ENCODE measurements around the gene CEP85L.
"Not testable (repeated sequence)": the region's sequence is repeated elsewhere in the genome, so short reads cannot be mapped to it uniquely, and the experiment has no call there.

The CEP85L gene

GRCh38 chr6:118489990-118490389 lies 161.4 kb downstream of the CEP85L start:
- DNase-seq: no peak

DNA sequence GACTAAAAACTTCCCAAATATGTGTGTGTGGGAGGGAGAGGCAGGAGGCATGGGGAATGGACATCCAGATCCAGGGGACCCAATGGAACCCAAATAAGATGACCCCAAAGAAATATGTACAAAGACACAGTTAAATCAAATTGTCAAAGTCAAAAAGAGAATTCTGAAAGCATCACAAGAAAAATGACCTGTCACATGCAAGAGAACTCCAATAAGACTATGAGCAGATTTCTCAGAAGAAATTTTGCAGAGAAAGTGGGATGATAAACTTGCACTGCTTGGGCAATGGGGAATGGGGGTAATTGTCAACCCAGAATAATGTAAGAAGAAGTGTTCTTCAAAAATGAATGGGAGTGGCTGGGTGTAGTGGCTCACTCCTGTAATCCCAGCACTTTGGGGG lies 162.8 kb downstream of the CEP85L start:
- DNase-seq: no peak

DNA sequence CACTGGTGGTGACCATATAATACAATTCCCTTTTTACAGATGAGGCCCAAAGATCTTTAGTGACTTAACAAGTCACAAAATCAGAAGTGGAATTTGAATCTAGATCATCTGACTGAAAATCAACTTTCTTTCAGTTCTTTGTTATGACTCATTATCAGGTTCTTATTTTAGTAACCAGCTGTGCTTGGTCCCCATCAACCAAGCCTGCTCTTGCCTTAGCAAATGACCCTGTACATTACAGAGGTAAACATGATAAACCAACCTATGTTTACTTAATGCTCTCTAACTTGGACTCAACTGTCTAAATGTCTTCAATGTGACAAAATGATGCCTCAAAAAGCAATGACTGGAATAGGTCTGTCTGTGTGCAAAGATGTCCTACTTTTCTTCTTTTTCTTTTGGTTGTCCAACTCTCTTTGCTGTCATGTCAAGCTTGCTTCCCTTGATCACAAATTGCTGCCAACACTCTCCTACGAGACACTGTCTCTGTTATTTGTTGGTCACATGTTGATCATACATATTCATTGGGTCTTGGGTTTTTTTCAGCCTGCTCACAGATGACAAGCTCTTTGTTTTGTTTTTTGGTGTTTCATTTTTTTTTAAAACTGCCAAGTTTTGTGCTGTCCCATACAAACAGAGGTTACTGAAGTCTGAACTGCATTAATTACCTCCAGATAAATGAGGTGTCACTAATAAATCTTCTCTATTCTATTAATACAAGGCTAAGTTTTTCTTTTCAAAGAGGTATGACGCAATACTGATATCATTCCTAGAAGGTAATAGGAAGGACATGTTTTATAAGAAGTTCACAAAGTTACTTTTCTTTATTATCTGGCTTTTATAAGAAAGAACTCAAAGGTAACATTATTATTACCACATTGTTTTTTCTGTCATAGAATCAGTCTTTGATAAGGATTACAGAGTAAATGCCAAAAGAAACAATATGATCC lies 165.5 kb downstream of the CEP85L start:
- DNase-seq: no peak

GRCh38 chr6:118476551-118476950 lies 174.8 kb downstream of the CEP85L start:
- DNase-seq: no peak

DNA sequence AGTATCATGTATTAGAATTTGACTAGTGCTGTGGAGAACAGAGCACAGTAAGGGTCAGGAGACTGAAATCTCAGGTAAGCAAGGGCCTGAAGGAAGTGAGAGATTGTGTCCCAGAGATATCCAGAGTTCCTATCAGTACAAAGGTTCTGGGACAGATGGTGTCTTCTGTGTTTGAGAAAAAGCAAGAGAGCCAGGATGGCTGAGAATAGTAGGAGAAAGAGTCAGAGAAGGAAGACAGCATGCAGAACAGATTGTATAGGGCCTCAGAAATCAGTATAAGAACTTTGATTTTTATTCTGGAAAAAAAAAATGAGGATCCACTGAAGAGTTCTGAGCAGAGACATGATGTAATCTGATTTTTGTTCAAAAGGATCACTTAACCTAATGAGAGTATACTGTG lies 178.1 kb downstream of the CEP85L start:
- no peak for DNase-seq

DNA sequence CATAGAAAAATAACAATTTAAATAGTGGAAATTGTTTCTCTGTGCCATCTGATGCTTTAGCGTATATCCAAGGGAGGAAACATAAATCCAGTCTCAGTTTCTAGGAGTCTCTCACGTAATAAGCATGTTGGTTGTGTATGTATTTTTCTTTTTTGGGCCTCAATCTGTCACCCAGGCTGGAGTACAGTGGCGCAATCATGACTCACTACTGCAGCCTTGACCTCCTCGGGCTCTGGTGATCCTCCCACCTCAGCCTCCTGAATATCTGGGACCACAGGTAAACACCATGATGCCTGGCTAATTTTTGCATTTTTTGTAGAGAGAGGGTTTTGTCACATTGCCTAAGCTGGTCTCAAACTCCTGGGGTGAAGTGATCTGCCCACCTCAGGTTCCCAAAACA lies 181.9 kb downstream of the CEP85L start:
- DNase-seq: peak; percentile 64

DNA sequence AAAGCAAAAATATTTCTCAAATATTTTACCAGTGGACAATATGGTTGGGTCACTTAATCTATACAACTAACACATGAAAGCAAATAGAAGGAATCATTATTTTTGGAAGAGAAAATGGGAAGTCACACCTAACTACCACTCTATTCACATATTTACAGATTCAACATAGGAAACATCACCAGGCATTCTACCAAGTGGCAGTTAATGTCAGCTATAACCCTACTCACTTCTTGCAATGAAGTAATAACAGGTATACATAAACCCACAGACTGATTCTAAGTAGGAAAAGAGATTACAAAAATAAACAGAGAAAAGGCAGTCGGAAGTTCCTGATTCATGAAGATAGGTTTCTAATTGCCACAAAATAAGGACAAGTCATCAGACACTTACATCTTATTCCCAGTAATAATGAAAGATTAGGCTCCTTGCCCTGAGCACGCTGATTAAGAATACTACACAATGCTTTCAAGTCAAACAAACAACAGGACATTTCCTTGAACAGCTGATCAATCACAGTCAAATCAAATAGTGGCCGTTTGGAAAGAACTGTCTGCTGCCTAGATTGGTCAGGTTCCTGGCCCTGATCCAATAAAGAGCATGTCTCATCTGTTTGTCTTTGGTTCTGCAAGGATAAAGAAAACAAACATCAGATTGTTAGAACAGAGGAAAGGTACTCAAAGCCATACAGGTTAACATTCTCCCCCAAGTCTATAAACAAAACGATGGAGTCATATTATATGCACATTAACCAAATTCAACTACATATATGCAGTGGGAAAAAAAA lies 182.5 kb downstream of the CEP85L start:
- peak; percentile 96 for DNase-seq

- DNase-seq: no peak
These were observed 184.2 kb downstream of the CEP85L start for GRCh38 chr6:118467181-118467580.

DNA sequence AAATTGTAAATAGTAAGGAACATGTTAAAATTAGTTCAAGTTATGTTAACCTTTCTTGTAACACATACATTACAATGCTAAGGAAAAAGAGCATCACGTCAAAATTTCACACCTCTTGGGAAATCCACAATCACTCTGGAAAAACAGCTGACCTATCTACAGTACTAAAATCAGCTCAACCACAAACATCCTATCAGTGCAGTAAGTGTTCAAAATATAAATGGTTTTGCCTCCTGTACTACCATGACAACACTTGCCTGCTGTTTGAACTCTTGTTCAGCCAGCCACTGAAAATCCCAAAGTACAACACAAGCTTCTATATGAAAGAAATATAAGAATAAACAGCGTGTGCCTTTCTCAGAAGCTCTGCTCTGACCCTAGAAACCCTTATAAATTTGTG lies 186.8 kb downstream of the CEP85L start:
- DNase-seq: no peak

DNA sequence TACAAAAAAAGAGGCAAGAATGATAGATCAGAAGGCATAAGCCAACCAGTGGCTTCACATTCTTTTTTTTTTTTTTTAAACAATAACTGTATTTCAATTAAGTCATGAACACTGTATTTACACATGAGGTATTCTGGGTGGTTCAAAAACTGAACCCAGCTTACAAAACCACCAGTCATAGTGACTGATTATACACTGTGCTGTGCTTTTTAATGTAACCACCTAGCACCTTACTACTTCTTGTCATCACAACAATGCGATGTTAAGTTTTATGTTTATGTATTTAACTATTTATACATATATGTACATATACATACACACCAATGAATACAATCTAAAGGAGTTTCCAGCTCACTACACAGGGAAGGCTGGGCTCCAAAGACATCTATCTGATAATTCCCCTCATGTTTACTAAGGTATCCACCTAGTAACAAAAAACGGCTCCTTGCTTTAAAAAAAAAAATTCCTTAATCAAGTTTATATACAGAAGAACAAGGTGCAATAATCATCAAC lies 190.4 kb downstream of the CEP85L start:
- no peak for DNase-seq

DNA sequence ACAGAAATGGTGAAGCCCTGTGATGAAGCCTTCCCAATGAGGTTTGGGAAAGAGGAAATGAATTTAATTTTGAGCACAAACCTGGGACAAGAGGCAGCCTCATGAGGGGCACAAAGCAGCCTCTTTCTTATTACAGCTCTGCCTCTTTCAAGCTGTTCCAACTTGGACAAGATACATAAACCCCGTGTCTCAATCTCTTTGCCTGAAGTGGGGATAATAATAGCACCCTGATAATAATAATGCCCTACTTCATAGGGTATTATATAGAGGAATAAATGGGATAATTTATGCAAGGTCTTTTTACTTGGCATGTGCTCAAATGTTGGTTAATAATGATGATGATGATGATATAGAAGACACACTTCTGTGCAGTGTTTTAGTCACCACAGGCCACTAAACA lies 194.4 kb downstream of the CEP85L start:
- DNase-seq: no peak

DNA sequence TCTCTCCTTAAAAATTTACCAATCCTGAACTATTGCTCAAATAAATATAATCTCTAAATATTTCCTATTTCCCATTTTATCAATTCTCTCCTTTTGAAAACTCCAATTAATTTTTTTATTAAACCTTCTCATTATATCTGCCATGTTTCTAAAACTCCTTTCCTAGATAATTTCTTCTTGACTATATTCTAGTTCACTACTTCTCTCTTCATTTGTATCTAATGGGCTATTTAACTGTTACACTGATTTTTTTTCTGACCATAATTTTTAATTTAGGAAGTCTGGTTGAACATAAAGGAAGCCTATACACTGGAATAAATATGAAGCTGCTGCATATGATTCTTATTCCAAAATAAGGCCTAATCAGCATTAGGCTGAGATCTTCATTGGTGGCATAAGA lies 199.6 kb downstream of the CEP85L start:
- no peak for DNase-seq

DNA sequence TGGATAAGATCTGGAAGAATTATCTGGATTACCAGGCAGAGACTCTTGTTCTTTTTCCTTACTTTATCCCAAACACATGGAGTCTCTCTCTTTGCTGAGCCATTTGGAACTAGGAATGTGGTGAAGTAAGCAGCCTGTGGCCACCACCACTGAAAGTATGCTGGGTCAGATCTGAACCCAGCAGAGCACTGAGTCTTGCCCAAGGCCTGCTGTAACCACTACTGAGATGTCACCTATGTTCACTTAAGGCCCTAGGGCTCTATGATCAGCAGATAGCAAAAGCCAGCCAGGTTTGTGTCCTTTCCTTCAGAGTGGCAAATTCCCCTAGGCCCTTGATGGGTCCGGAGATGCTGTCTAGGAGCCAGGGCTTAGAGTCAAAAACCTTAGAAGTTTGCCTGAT lies 206.6 kb downstream of the CEP85L start:
- no peak for DNase-seq

DNA sequence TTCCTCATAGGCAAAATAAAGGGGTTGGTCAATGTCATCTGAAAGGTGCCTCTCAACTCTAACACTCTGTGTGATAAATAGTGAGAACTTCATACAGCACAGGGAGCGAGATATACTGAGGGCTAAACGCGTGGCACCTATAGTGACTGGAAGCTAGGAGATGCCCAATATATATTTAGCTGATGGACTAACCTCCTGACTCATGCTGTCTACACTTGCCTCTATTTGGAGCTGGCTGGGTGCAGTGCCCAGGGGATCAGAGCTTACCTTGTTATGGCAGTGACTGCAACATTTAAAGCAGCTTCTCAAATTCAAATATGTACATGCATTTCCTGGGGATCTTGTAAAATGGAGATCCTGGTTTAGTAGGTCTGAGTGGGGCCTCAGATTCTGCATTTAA lies 214.9 kb downstream of the CEP85L start:
- DNase-seq: no peak

GRCh38 chr6:118434147-118434546 lies 217.2 kb downstream of the CEP85L start:
- not testable (repeated sequence) for DNase-seq

DNA sequence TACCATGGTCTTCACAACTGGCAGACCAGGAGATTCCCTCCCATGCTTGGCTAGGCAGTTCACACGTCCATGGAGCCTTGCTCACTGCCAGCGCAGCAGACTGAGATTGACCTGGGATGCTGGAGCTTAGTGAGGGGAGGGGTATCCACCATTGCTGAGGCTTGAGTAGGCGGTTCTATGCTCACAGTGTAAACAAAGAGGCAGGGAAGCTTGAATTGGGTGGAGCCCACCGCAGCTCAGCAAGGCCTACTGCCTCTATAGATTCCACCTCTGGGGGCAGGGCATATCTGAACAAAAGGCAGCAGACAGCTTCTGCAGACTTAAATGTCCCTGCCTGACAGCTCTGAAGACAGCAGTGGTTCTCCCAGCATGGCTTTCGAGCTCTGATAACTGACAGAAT lies 230.1 kb downstream of the CEP85L start:
- DNase-seq: not testable (repeated sequence)

- no peak for DNase-seq
These were observed 231.7 kb downstream of the CEP85L start for GRCh38 chr6:118419448-118420394.
